K562 (cell line): ENCODE data around the gene CACNA1I.

ENCODE experiments used
- CHD2 ChIP-seq: IDR thresholded peaks from 2 replicates; pipeline ENCODE4 v1.6.1; 2011; ENCODE audit warnings: low read depth, low read length
- CTCF ChIP-seq, 3 experiments: IDR thresholded peaks in 2 of 3; conservative IDR thresholded peaks in 1 of 3; 2 replicates each; pipeline ENCODE4 v1.5.1; 2011 to 2012; ENCODE audit warnings: low read length in 3 of 3, mild to moderate bottlenecking in 3 of 3, control low read depth in 2 of 3, improper control_type of control experiment in 1 of 3, inconsistent platforms in 1 of 3, low read depth in 1 of 3, mixed read lengths in 1 of 3, moderate library complexity in 1 of 3; ENCODE audit not compliant: insufficient read depth in 2 of 3
- EGR1 ChIP-seq: fragments of 450-650 bp; conservative IDR thresholded peaks from 2 replicates; pipeline ENCODE4 v1.6.1; 2017; ENCODE audit warnings: mild to moderate bottlenecking
- FIP1L1 ChIP-seq: fragments of 200-400 bp; formaldehyde crosslinking; IDR thresholded peaks from 2 replicates; pipeline ENCODE4 v1.6.1; 2018; ENCODE audit warnings: mild to moderate bottlenecking, low read depth, low read length; ENCODE audit not compliant: poor library complexity, severe bottlenecking
- KDM1A ChIP-seq, 2 experiments: fragments of 450-650 bp; IDR thresholded peaks; 2 replicates each; pipeline ENCODE4 v1.6.1; 2016; ENCODE audit warnings: mild to moderate bottlenecking in 2 of 2
- USF2 ChIP-seq: sonication (generic); formaldehyde crosslinking; IDR thresholded peaks from 2 replicates; pipeline ENCODE4 v1.5.0; 2020; ENCODE audit warnings: missing genetic modification reagents
- XRCC3 ChIP-seq: fragments of 450-650 bp; IDR thresholded peaks from 2 replicates; pipeline ENCODE4 v1.6.1; 2017; ENCODE audit warnings: mild to moderate bottlenecking, moderate library complexity
- ZNF174 ChIP-seq: fragments of 250-450 bp; sonication (Bioruptor Pico); IDR thresholded peaks from 2 replicates; pipeline ENCODE4 v1.4.0; 2020; ENCODE audit warnings: mild to moderate bottlenecking
- TF ChIP-seq, protein P1 (sequence below), 3 experiments: fragments of 200-800 bp in 1 of 3; fragments of 250-450 bp in 1 of 3; fragments of 450-650 bp in 1 of 3; sonication (Bioruptor Pico) in 1 of 3; sonication (Bioruptor generic) in 1 of 3; formaldehyde crosslinking in 1 of 3; IDR thresholded peaks; 2 replicates each; pipeline versions ENCODE4 v1.6.1 to v1.8.0; 2016 to 2022; ENCODE audit warnings: mild to moderate bottlenecking in 2 of 3, missing genetic modification characterization in 2 of 3, missing compliant biosample characterization in 1 of 3, moderate library complexity in 1 of 3
- TF ChIP-seq, protein P2 (sequence below): sonication (generic); formaldehyde crosslinking; IDR thresholded peaks from 2 replicates; pipeline ENCODE4 v1.8.0; 2022; ENCODE audit warnings: mild to moderate bottlenecking, low read depth, missing genetic modification reagents

- TF ChIP-seq, protein P1, sequence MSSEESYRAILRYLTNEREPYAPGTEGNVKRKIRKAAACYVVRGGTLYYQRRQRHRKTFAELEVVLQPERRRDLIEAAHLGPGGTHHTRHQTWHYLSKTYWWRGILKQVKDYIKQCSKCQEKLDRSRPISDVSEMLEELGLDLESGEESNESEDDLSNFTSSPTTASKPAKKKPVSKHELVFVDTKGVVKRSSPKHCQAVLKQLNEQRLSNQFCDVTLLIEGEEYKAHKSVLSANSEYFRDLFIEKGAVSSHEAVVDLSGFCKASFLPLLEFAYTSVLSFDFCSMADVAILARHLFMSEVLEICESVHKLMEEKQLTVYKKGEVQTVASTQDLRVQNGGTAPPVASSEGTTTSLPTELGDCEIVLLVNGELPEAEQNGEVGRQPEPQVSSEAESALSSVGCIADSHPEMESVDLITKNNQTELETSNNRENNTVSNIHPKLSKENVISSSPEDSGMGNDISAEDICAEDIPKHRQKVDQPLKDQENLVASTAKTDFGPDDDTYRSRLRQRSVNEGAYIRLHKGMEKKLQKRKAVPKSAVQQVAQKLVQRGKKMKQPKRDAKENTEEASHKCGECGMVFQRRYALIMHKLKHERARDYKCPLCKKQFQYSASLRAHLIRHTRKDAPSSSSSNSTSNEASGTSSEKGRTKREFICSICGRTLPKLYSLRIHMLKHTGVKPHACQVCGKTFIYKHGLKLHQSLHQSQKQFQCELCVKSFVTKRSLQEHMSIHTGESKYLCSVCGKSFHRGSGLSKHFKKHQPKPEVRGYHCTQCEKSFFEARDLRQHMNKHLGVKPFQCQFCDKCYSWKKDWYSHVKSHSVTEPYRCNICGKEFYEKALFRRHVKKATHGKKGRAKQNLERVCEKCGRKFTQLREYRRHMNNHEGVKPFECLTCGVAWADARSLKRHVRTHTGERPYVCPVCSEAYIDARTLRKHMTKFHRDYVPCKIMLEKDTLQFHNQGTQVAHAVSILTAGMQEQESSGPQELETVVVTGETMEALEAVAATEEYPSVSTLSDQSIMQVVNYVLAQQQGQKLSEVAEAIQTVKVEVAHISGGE (CRISPR knock-in tag; IDR thresholded peaks at IDR 0.05) = no peak
- TF ChIP-seq KDM1A (IDR thresholded peaks at IDR 0.05) (no peak), XRCC3 (no peak), FIP1L1 (no peak), CTCF (IDR thresholded peaks at IDR 0.05 in 2 of 3, conservative IDR thresholded peaks at IDR 0.05 in 1 of 3; ENCODE audit: insufficient read depth in 2 of 3, low read depth in 1 of 3, low read length in 3 of 3) (no peak), USF2 (CRISPR knock-in tag) (no peak), EGR1 (no peak), ZNF174 (CRISPR knock-in tag) (no peak), CHD2 (no peak)
- TF ChIP-seq, protein P2, sequence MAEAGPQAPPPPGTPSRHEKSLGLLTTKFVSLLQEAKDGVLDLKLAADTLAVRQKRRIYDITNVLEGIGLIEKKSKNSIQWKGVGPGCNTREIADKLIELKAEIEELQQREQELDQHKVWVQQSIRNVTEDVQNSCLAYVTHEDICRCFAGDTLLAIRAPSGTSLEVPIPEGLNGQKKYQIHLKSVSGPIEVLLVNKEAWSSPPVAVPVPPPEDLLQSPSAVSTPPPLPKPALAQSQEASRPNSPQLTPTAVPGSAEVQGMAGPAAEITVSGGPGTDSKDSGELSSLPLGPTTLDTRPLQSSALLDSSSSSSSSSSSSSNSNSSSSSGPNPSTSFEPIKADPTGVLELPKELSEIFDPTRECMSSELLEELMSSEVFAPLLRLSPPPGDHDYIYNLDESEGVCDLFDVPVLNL = no peak
Observed at GRCh38 chr22:39593066-39593930, 22.7 kb downstream of the CACNA1I start.
